ENCODE results near the gene HIGD1A.

DNA sequence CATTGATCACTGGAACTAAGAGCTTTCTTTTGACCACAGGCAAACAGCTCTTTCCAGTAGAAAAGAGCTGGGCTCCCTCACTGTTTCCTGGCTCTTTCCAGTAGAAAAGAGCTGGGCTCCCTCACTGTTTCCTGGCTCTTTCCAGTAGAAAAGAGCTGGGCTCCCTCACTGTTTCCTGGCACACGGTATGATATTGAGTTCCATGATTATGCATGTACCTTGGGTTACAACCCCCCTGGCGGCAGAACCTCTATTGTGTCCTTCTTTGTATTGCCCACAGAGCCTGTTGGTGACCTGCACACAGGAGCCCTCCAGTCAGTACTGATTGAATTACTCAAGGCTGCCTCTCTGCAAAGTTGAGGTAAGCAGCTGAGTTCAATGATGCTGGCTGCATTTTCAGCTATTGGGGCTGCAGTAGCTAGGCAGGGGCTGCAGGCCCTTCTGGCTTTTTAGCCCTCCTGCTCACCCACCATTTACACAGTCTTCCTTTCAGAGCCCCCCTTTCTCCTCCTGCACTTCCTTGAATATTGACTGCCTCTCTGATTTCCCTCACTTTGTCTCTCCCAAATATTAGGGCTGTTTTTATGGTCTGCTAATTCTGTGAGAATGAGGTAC, 15.2 kb upstream of the HIGD1A start:
- TF ChIP-seq, protein P1, sequence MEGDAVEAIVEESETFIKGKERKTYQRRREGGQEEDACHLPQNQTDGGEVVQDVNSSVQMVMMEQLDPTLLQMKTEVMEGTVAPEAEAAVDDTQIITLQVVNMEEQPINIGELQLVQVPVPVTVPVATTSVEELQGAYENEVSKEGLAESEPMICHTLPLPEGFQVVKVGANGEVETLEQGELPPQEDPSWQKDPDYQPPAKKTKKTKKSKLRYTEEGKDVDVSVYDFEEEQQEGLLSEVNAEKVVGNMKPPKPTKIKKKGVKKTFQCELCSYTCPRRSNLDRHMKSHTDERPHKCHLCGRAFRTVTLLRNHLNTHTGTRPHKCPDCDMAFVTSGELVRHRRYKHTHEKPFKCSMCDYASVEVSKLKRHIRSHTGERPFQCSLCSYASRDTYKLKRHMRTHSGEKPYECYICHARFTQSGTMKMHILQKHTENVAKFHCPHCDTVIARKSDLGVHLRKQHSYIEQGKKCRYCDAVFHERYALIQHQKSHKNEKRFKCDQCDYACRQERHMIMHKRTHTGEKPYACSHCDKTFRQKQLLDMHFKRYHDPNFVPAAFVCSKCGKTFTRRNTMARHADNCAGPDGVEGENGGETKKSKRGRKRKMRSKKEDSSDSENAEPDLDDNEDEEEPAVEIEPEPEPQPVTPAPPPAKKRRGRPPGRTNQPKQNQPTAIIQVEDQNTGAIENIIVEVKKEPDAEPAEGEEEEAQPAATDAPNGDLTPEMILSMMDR (IDR thresholded peaks at IDR 0.05), result peak in 2 of 6 experiments; percentile 15 to 16
- no peak for TF ChIP-seq POLR2A (IDR thresholded peaks at IDR 0.05)

Measured in thyroid gland (tissue), 4 donors.